GM12891 (cell line): ENCODE data around the gene CABLES2.
"Not testable (repeated sequence)": the region's sequence is repeated elsewhere in the genome, so short reads cannot be mapped to it uniquely, and the experiment has no call there.

Experiments used
- DNase-seq: peaks from one replicate; pipeline ENCODE4 v3.0.0; 2011; ENCODE audit warnings: low spot score; ENCODE audit not compliant: insufficient read length
- FAIRE-seq: peaks from 2 replicates; lab custom pipeline; 2011; peaks lifted over from hg19 to GRCh38; lab: Jason Lieb, UNC
- PAX5 ChIP-seq: IDR thresholded peaks from 2 replicates; pipeline ENCODE4 v1.6.1; 2011; ENCODE audit warnings: low read length, moderate library complexity, mild to moderate bottlenecking; ENCODE audit not compliant: insufficient read depth, severe bottlenecking
- POLR2A ChIP-seq: IDR thresholded peaks from 2 replicates; pipeline ENCODE4 v1.6.1; 2011; ENCODE audit warnings: low read depth, low read length, control low read depth
- POLR2AphosphoS5 ChIP-seq: IDR thresholded peaks from 2 replicates; pipeline ENCODE4 v1.6.1; 2011; ENCODE audit warnings: low read depth, low read length, control low read depth
- POU2F2 ChIP-seq: IDR thresholded peaks from 2 replicates; pipeline ENCODE4 v1.6.1; 2011; ENCODE audit warnings: low read depth, mild to moderate bottlenecking, control low read depth, low read length, moderate library complexity
- SPI1 ChIP-seq: IDR thresholded peaks from 2 replicates; pipeline ENCODE4 v1.6.1; 2011; ENCODE audit warnings: low read depth, low read length, control low read depth
- TAF1 ChIP-seq: IDR thresholded peaks from 2 replicates; pipeline ENCODE4 v1.6.1; 2011; ENCODE audit warnings: low read depth, low read length, control low read depth

The CABLES2 gene

DNA sequence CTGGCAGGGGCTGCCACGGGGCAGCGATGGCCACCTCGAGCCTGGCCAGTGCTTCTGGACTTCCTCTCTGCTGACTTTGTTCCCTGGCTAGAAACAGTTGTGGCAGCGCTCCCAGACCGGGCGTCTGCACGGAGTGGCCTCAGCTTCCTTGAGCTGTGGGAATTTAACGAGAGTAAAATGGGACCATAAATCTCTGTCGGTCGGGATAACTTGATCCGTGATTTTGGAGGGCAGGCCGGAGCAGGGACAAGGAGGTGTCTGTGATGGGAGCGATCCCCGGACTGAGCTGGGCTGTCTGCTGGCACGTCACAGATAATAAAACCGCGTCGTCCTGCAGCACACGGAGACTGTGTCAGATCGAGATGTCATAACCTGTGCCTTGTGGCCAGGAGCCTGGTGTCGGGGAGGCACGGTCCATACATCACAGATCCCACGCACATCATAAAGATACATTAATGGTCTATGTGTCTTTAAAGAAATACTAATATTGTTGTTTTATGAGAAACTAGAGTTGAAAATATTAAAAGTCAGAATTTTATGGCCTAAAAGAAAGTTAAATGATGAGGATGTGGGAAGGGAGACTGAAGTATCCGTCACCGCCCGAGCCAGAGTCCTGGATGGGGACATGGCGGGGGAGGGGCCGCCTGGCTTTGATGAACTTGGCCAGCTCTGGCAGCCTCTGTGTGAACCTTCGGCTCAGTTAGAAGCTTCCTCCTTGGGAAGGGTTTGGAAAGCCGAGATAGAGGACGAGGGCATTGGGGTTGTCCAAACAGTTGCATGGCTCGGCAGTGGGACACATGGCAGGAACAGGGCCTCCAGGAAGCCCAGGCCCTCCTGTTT is 26.8 kb upstream of the CABLES2 start:
- FAIRE-seq, result no peak
- no peak for TF ChIP-seq POU2F2
- no peak for TF ChIP-seq POLR2A
- no peak for TF ChIP-seq SPI1

GRCh38 chr20:62430866-62431447 is 23.9 kb upstream of the CABLES2 start:
- FAIRE-seq (no peak), DNase-seq (no peak)
- TF ChIP-seq PAX5 (no peak), POLR2A (no peak), TAF1 (no peak), POU2F2 (no peak), POLR2AphosphoS5 (no peak), SPI1 (no peak)

More for the DNA sequence above, 26.8 kb upstream of the CABLES2 start:
- no peak for DNase-seq

DNA sequence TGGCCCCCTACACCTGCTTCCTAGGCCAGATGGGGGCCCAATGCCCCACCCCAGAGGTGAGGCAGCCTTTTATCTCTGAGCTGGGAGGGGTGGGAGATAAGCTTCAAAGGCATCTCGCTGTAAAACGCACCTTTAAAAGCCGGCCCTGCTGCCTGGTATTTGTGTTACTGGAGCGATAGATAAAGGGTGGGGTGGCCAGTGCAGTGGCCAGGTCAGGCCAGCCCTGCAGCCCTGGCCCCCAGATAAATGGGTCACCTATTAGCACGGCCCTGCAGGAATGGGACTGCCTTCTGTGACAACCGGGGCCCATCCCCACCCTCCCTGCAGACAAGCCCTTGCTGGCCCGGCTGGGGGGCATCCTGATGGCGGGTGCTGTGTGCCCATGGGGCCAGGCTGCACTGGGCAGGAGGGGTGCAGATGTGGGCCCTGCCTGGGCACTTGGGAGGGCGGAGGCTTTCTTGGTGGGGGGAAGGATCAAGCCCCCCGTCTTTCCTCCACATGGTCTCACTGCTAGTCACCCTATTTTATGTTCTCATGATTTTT is 23.3 kb upstream of the CABLES2 start:
- TF ChIP-seq POLR2A, result no peak
- no peak for TF ChIP-seq PAX5
- TF ChIP-seq TAF1, result no peak
- TF ChIP-seq POU2F2, result no peak
- no peak for TF ChIP-seq SPI1
- no peak for TF ChIP-seq POLR2AphosphoS5
- FAIRE-seq (no peak), DNase-seq (no peak)

DNA sequence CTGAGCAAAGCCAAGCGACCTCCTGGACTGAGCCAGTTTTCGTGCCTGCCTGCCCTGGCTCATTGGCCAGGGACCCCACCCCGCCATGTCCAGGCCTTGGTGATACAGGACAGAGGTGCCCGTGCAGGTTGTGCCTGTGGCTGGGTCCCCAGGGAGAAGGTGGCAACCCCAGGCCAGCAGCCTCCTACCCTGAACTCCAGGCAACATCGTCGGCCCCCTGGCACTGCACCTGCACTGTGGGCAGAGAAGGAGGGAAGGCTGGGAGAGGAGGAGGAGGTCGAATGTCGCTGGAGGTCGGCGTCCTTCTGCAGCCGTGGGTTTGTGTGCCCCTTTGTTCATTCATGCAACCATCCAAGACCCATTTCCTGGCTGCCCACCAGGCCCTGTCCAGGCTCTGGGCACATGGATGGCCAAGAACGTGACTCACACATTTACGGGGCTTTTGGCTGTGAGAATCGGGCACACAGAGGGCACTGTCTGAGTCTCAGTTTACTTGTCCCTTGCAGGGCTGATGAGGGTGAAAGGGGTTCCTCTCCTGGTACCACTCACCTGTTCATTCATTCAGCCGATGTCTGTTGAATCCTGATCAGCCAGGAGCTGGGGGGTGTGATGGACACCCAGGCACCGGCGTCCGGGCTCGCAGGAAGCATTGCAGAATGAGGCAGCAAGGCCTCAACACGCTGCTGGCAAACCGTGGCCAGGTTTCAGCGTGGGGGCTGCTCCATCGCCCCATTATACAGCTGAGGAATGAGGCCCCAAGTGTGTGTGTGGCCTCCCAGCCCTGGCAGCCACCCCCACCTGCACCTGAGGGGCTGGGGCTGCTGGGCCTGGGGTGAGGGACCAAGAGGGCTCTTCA is 22.6 kb upstream of the CABLES2 start:
- FAIRE-seq (no peak), DNase-seq (no peak)
- TF ChIP-seq POU2F2 (no peak), TAF1 (no peak), POLR2AphosphoS5 (no peak), POLR2A (no peak), PAX5 (no peak), SPI1 (no peak)

DNA sequence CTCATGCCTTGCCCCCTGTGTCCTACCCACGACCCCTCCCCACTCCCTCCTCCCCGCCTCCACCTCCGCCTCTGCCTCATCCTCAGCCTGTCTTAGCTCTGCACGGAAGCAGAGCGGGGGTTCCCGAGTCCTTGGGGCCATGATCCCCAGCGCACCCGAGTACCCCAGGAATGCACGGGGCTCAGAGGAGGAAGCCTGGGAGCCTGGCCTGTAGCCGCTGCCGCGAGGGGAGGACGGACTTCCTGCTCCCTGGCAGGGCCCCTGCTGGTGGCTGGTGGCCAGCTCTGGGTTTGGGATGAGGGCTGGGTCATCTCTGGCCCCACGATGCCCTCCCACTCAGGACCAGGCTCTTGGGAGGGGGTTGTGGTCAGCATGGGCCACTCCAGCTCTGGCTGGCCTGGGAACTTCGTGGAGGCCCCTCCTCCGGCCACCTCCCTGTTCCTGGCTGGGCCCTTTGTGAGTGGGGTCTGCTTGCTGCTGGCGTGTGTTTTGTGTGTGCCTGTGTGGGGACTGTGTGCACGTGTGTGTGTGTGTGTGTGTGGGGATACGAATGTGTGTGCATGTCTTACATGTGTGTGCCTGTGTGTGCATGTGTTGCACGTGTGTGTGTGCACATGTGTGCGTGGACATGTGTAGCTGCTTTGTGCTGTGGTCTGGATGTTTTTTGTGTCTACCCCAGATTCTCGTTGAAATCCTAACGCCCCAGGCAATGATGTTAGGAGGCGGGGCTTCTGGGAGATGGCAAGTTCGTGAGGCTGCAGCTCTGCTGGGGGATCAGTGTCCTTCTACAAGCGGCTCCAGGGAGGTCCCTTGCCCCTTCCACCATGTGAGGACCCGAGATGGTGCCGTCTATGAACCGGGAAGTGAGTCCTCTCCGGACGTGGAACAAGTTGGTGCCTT is 21.6 kb upstream of the CABLES2 start:
- no peak for FAIRE-seq
- TF ChIP-seq TAF1 (no peak), SPI1 (no peak), POLR2AphosphoS5 (no peak), POU2F2 (no peak), PAX5 (no peak), POLR2A (no peak)

GRCh38 chr20:62428002-62428372 is 20.9 kb upstream of the CABLES2 start:
- FAIRE-seq (no peak), DNase-seq (no peak)
- no peak for TF ChIP-seq POLR2A
- no peak for TF ChIP-seq POU2F2
- no peak for TF ChIP-seq SPI1
- TF ChIP-seq TAF1, result no peak
- TF ChIP-seq POLR2AphosphoS5, result no peak
- no peak for TF ChIP-seq PAX5

More for the DNA sequence above, 21.6 kb upstream of the CABLES2 start:
- DNase-seq, result no peak

DNA sequence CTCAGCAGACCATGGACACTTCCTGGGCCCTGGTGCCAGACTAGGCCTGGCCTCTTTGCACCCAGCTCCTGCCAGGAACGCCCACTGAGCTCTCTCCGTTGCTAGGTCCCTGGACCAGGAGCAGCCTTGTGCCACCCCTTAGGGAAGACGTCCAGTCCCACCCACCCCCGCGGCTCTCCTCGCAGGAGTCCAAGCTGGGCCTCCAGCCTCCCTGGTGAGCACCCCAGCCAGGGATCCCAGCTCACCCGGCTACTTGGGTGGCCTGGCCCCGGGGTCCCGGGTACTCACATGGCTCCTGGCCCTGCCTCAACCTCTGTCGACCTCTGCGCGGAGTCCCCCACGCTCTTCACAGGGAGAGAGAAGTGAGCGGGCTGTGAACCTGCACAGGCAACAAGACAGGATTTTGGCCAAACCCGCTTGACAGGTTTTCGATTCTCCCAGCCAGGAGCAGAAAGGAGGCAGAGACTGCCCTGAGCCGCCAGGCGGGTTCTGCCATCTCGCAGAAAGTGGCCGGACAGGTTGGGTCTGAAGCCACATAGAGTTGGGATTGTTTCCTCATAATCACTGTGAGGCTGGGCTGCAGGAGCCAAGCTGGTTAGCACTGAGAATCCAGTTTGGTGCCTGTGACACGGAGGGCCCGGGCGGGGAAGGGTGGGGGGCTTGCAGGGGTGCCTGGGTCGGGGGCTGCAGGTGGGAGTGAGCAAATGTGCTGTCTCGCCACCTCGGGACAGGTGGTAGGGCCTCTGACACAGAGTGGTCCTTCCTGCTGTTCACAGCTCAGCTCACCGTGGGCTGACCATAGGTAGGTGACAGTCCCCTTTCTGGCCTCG is 20.3 kb upstream of the CABLES2 start, which contains the start of gene RBBP8NL:
Gene RBBP8NL (minus strand): TSS at position 368 of the 830 bp plus-strand sequence. CDS start 7,892 bp downstream, outside the sequence.
- TF ChIP-seq POLR2AphosphoS5 (no peak), TAF1 (no peak), SPI1 (no peak), POU2F2 (no peak), PAX5 (no peak), POLR2A (no peak)
- DNase-seq (no peak), FAIRE-seq (no peak)

DNA sequence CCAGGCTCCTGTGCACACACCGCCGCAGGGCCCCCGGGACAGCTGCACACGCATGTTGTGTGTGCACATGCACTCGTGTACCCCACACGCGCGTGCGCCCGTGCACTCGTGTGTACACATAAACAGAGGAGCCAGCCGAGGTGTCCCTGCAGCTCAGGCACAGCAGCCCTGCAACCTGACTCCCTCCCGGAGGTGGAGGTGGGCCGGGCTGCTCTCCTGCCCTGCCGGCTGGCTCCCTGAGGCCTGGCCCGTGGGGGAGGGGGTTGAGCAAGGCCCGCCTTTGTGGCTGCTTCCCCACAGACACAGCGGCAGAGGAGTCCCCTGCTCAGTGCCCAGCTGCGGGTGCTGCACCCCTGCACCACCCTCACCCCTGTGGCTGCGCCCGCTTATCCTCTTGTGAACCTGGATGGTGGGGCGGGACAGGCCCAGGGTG is 19.6 kb upstream of the CABLES2 start:
- FAIRE-seq (no peak), DNase-seq (no peak)
- no peak for TF ChIP-seq PAX5
- TF ChIP-seq SPI1, result no peak
- TF ChIP-seq POLR2AphosphoS5, result no peak
- TF ChIP-seq POLR2A, result no peak
- no peak for TF ChIP-seq TAF1
- no peak for TF ChIP-seq POU2F2

DNA sequence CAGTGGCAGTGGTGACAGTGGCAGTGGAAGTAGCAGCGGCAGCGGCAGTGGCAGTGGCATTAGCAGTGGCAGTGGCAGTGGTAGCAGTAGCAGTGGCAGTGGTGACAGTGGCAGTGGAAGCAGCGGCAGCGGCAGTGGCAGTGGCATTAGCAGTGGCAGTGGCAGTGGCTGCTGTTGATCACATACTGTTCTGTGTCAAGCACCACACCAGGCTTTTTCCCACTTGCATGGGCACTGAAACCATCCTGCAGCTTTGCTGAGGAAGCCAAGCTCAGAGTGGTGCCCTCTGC is 18.9 kb upstream of the CABLES2 start:
- not testable (repeated sequence) for DNase-seq, FAIRE-seq
